ENCODE data around the gene CHST4.
"Not testable (repeated sequence)": the region's sequence is repeated elsewhere in the genome, so short reads cannot be mapped to it uniquely, and the experiment has no call there.

DNA sequence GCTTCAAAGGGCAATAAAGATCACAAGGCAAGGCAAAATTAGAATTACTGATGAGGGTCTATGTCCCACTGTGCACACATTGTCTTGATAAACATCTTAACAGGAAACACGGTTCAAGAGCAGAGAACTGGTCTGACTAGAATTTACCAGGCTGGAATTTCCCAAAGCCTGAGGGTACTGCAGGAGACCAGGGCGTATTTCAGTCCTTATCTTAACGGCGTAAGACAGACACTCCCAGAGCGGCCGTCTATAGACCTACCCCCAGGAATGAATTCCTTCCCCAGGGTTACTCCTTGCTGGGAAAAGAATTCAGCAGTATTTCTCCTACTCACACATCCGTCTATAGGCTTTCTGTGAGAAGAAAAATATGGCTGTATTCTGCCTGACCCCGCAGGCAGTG lies 35.7 kb downstream of the CHST4 start:
- TF ChIP-seq, protein P1, sequence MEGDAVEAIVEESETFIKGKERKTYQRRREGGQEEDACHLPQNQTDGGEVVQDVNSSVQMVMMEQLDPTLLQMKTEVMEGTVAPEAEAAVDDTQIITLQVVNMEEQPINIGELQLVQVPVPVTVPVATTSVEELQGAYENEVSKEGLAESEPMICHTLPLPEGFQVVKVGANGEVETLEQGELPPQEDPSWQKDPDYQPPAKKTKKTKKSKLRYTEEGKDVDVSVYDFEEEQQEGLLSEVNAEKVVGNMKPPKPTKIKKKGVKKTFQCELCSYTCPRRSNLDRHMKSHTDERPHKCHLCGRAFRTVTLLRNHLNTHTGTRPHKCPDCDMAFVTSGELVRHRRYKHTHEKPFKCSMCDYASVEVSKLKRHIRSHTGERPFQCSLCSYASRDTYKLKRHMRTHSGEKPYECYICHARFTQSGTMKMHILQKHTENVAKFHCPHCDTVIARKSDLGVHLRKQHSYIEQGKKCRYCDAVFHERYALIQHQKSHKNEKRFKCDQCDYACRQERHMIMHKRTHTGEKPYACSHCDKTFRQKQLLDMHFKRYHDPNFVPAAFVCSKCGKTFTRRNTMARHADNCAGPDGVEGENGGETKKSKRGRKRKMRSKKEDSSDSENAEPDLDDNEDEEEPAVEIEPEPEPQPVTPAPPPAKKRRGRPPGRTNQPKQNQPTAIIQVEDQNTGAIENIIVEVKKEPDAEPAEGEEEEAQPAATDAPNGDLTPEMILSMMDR (conservative IDR thresholded peaks at IDR 0.05; ENCODE audit: low read length) = not testable (repeated sequence)
- TF ChIP-seq EZH2phosphoT487 (IDR thresholded peaks at IDR 0.05; ENCODE audit: borderline replicate concordance, low read depth, low read length) = not testable (repeated sequence)

Measured in OCI-LY7 (cell line).